ENCODE results near the gene SEPTIN2.

DNA sequence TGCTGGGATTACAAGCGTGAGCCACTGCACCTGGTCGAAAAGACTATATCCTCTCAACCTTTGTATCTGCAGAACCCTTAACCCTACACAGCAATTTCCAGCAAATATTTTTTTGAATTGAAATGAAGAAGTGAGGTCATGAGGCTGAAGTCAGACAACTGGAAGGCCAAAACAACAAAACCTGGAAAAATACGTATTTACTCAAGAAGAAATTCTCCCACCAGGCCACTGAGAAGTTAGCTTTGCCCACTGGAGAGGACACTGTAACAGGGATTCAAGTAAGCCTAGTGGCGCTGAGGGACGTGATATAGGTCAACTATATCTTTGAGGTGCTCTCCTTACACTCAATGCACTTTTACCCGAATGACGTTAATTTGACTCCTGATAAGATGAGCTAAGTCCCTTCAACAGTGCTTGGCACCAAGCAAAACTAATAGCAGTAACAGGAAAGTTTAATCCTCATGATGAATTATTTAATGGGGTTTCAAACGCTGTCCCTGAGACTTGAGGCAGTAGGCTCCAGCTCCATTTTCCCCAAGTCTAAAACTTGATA lies 2.1 kb upstream of the SEPTIN2 start:
- TF ChIP-seq, protein P1, sequence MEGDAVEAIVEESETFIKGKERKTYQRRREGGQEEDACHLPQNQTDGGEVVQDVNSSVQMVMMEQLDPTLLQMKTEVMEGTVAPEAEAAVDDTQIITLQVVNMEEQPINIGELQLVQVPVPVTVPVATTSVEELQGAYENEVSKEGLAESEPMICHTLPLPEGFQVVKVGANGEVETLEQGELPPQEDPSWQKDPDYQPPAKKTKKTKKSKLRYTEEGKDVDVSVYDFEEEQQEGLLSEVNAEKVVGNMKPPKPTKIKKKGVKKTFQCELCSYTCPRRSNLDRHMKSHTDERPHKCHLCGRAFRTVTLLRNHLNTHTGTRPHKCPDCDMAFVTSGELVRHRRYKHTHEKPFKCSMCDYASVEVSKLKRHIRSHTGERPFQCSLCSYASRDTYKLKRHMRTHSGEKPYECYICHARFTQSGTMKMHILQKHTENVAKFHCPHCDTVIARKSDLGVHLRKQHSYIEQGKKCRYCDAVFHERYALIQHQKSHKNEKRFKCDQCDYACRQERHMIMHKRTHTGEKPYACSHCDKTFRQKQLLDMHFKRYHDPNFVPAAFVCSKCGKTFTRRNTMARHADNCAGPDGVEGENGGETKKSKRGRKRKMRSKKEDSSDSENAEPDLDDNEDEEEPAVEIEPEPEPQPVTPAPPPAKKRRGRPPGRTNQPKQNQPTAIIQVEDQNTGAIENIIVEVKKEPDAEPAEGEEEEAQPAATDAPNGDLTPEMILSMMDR (IDR thresholded peaks at IDR 0.05; ENCODE audit: poor library complexity) = no peak
- TF ChIP-seq EZH2 (IDR thresholded peaks at IDR 0.05; ENCODE audit: borderline replicate concordance) = no peak
- no peak for TF ChIP-seq EZH2phosphoT487 (IDR thresholded peaks at IDR 0.05; ENCODE audit: low read depth, severe bottlenecking, unreplicated experiment)

Data from hepatocyte (in vitro differentiated cells).